Measurements from ENCODE around the gene PRB2.

DNA sequence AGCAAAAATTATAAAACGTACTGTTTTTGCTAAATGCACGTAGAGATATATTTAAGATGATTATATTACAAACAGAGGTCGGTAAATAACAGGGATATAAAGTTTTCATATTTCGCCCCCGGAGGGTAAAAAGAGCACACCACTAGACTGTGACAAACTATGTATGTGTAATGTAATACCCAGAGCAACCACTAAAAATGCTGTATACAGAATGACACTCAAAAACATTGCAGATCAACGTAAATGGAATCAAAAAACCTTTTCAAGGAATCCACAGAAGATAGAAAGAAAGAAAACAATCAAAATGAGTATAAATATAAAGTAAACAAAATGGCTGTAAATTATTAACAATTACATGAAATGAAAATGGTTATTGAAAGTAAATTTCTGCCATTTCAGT lies 47.6 kb downstream of the PRB2 start:
- TF ChIP-seq, protein P1, sequence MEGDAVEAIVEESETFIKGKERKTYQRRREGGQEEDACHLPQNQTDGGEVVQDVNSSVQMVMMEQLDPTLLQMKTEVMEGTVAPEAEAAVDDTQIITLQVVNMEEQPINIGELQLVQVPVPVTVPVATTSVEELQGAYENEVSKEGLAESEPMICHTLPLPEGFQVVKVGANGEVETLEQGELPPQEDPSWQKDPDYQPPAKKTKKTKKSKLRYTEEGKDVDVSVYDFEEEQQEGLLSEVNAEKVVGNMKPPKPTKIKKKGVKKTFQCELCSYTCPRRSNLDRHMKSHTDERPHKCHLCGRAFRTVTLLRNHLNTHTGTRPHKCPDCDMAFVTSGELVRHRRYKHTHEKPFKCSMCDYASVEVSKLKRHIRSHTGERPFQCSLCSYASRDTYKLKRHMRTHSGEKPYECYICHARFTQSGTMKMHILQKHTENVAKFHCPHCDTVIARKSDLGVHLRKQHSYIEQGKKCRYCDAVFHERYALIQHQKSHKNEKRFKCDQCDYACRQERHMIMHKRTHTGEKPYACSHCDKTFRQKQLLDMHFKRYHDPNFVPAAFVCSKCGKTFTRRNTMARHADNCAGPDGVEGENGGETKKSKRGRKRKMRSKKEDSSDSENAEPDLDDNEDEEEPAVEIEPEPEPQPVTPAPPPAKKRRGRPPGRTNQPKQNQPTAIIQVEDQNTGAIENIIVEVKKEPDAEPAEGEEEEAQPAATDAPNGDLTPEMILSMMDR (IDR thresholded peaks at IDR 0.05; ENCODE audit: borderline replicate concordance, extremely low read depth, low read length, poor library complexity, severe bottlenecking) = peak; percentile 45
- TF ChIP-seq EZH2 (IDR thresholded peaks at IDR 0.05; ENCODE audit: borderline replicate concordance, low read depth, low read length, severe bottlenecking) = no peak
